Adrenal gland (tissue), 5 donors: ENCODE results near the gene SCYGR3.

Experiments
- CTCF ChIP-seq, 6 experiments: fragments of 450-650 bp in 4 of 6; fragments of 200-600 bp in 2 of 6; sonication (generic) in 1 of 6; IDR thresholded peaks; 1 replicate in 5 of 6; 2 replicates in 1 of 6; pipeline versions ENCODE4 v1.5.1 to v1.8.0; 2016 to 2021; ENCODE audit warnings: antibody characterized with exemption in 6 of 6, mild to moderate bottlenecking in 2 of 6, moderate library complexity in 1 of 6
- POLR2A ChIP-seq, 2 donors: fragments of 450-650 bp; IDR thresholded peaks; one replicate each; pipeline ENCODE4 v1.6.1; 2017; ENCODE audit warnings: antibody characterized with exemption in 2 of 2, mild to moderate bottlenecking in 2 of 2, moderate library complexity in 1 of 2
- donor health status: DM: no; HTN: no; CAD: no.

DNA sequence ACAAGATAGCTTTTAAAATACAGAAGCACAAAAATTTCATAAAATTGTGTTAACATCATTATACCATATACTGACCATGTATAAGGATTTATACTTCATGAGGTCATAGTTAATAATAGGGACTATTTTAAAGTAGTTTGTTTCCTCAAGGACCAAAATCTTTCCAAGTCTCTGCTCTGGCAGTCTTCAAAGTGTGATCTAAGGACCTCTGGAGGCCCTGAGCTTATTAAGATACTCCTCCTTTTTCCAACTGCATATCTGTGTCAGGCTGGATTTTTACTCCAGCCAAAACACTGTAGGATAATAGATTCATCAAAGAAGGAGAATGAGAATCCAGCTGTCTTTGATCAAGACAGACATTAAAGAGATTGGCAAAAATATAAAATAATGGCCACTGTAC is 17.6 kb downstream of the SCYGR3 start:
- no peak for TF ChIP-seq CTCF (IDR thresholded peaks at IDR 0.05)
- TF ChIP-seq POLR2A (IDR thresholded peaks at IDR 0.05) = no peak
